Hypothalamus (tissue), 51 donors: ENCODE measurements around the gene MYO7A.

Source experiments
- DNase-seq, 51 donors: peaks; one replicate each; lab custom pipeline; 2025; lab: John Stamatoyannopoulos, UW

The MYO7A gene

DNA sequence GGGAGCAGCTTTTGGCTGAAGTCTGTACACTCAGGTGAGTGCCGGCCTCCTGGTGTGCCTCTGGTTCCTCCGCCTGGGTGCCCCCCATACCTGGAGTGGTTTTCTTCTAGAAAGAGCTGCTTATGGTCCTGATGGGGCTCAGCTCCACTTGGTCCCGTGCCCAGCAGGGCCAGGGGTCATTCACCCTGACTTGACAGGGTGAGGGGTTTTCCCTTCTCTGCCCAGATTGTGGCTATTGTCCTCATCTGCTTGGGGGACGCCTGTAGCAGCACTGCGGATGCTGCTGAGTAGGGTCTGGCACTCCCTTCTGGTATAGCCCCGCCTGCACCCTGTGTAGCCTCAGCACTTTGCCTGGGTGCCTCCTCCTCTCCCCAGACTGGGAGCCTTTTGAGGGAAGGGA is 17.2 kb upstream of the MYO7A start:
- DNase-seq: no peak

DNA sequence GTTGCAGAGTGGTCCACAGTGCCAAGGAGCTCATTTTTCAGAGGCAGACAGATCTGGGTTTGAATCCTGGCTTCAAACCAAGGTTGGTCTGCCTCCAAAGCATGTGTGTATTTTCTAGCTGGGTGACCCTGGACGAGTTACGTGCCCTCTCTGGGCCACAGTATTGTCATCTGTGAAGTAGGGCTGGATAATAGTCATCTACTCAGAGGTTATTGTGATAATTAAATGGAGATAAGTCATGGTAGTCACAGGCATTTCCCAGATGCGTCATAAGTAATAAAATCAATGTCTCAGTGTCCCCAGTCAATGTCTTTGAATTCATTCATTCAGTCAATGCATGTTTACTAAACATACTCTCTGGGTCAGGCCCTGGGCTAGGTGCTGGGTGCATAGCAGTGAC is 16.8 kb upstream of the MYO7A start:
- no peak for DNase-seq

DNA sequence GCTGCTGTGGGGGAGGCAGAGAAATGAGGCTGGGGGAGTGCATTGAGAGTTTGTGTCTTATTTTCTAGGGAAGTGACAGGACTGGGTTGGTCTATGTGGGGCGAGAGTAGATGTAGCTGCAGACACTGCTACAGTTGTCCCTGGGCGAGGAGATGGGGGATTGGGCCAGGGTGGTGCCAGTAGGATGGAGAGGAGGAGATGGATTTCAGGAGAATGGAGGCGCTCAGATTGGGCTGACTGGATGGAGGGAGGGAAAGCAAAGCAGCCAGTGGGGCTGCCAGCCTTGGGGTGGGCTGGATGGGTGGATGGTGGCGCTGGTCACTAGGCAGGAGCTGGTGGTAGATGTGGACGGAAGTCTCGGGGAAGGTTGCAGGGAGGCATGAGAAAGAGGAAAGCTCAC is 16.1 kb upstream of the MYO7A start:
- no peak for DNase-seq

DNA sequence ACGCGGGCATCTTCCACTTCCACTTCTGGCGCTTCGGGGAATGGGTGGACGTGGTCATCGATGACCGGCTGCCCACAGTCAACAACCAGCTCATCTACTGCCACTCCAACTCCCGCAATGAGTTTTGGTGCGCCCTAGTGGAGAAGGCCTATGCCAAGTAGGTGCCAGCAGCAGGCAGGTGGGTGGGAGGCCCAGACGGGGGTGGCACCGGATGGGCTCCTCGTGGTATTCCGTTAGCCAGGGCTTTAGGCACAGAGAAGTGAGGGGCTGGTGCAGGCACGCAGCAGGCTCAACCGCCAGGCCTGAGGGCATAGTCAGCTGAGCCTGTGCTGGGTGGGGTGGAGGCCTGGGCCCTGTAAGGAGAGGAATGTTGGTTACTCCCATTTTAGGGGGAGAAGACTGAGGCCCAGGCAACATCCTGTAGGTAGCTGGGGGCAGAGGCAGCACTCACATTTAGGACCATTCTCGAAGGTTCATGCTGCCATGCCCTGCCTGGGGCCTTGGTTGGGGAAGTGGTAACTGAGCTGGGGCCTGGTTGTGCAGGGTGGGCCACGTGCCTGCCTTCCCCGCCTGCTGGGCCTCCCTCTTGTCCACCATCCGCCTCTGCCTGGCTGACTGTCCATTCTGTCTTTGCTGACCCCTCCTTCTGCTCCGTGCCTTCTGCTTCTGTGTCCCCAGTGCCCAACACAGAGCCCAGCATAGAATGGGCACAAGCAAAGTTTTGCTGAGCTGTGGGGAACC is 15.2 kb upstream of the MYO7A start:
- no peak for DNase-seq

DNA sequence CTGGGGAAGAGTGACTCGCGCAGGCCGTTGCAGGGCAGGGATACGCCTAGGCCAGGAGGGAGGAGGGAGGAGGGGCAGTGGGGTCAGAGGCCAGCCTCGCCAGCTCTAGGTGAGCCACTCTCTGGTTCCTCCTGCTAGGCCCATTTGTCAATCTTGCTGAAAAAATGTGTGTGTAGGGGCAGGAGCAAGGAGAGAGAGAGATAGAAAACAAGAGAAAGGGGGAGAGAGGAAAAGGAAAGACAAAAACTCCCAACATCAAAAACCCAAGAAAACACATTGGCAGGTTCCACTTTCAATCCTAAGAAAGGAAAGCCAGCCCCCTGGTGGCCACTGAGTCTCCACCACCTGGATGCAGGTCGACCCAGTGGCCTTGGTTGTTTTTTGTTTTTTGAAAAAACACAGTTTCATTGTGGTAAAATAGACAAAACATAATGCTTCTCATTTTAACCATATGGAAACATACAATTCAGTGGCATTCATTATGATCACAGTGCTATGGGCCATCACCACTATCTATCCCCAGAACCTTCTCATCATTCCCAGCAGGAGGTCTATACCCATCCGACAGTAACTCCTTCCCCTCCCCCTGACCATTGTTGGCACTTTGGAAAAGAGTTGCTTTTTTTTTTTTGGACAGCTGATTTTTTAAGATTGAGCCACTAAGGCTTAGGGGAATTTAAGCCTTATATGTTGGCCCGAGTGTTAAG is 14.5 kb upstream of the MYO7A start:
- DNase-seq: peak in 3 of 51 donors; percentile 13 to 23 (median 16)

DNA sequence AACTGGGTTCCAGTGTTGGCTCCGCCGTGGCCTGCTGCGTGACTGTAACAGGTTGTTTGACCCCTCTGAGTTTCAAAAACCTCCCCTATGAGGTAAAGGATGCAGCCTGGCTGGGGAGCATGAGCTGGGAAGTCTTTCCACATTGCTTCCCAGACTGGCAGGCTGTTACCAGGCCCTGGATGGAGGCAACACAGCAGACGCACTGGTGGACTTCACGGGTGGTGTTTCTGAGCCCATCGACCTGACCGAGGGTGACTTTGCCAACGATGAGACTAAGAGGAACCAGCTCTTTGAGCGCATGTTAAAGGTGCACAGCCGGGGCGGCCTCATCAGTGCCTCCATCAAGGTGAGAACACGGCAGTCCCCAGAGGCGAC is 14.0 kb upstream of the MYO7A start:
- no peak for DNase-seq

DNA sequence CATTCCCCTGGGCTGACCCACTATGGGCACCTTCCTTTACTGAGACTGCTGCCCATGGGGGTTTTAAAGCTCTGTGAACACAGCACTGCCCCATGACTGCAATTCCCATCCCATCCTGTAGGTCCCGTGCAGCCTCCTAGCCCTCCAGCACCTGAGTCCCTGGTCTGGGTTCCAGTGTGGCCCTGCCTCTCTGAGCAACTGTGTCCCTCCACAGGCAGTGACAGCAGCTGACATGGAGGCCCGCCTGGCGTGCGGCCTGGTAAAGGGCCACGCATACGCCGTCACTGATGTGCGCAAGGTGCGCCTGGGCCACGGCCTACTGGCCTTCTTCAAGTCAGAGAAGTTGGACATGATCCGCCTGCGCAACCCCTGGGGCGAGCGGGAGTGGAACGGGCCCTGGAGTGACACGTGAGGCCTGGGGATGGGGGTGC is 12.8 kb upstream of the MYO7A start:
- no peak for DNase-seq

DNA sequence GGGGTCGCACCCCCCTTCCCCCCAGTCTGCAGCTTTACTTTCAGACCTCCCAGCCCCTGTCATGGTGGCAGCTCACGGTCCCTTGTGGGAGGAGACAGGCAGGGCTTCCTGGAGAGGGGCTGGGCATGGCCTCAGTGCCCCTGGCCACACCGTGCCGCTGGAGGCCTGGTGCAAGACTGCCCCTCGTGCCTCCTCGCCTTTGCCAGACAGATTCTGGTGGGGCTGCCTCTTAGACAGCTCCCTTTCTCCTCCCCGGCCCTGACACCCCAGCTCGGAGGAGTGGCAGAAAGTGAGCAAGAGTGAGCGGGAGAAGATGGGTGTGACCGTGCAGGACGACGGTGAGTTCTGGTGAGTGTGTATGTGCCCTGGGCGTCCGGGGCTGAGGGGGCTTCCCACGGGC is 12.1 kb upstream of the MYO7A start:
- no peak for DNase-seq

DNA sequence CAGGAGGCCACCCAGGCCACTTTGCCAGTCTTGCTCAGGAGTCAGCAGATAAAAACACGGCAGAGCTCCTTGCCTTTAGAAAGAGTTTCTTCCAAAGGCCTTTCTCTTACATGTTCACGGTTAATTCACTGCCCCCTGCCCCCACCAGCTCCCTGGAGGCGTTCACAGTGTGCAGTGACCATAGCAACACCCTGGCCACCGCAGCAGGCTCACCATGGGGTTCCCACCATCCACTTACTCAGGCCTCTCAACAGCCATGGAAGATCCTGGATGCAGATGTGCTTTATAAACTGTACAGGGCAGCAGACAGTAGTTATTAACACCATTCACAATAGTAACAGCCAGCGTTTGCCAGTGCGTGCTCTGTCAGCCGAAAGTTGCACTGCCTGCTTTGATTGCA is 10.6 kb upstream of the MYO7A start:
- DNase-seq: peak in 1 of 51 donors; percentile 22

DNA sequence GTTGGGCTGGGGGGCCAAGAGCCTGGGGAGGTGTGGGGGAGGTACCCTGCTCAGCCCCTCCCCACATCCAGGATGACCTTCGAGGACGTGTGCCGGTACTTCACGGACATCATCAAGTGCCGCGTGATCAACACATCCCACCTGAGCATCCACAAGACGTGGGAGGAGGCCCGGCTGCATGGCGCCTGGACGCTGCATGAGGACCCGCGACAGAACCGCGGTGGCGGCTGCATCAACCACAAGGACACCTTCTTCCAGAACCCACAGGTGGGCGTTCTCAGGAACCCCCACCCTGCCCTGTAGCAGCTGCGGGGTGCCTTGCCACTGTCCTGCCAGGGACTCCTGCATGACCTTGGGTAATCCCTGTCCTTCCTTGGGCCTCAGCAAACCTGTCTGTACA is 10.0 kb upstream of the MYO7A start:
- DNase-seq: no peak

DNA sequence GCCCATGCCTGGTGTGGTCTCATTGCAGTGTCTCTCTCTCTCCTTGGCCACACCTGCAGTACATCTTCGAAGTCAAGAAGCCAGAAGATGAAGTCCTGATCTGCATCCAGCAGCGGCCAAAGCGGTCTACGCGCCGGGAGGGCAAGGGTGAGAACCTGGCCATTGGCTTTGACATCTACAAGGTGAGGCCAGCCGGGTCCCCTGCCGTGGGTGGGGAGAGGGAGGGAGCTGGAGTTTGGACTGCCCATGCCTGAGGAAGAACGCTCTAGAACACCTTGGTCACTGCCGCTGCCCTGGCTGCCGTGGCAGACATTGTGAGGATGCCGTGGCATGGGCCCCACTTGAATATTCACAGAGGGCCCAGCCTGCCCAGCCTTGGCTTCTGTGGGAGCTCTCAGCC is 9.1 kb upstream of the MYO7A start:
- no peak for DNase-seq

DNA sequence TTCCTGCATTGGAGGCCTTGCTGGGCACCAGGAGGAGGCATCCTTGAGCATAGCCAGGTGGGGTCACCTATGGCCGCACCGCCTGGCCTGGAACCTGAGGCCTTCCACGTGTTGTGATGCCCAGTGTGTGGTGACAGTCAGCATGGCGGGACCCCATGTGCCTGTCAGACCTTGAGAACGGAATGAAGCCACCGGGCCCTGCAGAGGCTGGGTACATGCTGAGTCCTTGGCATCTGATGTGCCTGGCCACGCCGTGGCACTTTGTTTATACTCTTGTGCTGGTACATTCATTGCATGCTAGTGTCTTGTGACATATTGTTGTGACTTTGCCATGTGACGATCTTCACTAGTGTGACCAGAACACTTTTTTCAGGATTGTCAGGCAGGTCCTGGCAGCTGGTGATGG is 8.5 kb upstream of the MYO7A start:
- DNase-seq: no peak

DNA sequence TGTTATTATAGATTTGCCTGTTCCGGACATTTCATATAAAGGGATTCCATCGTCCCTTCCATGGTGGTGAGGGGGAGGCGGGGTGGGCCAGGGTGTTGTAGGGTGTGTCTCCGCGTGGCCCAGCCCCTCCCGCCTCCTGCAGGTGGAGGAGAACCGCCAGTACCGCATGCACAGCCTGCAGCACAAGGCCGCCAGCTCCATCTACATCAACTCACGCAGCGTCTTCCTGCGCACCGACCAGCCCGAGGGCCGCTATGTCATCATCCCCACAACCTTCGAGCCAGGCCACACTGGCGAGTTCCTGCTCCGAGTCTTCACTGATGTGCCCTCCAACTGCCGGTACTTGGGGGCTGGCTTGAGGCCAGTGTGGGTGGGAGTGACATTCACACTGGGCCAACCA is 7.5 kb upstream of the MYO7A start:
- no peak for DNase-seq

DNA sequence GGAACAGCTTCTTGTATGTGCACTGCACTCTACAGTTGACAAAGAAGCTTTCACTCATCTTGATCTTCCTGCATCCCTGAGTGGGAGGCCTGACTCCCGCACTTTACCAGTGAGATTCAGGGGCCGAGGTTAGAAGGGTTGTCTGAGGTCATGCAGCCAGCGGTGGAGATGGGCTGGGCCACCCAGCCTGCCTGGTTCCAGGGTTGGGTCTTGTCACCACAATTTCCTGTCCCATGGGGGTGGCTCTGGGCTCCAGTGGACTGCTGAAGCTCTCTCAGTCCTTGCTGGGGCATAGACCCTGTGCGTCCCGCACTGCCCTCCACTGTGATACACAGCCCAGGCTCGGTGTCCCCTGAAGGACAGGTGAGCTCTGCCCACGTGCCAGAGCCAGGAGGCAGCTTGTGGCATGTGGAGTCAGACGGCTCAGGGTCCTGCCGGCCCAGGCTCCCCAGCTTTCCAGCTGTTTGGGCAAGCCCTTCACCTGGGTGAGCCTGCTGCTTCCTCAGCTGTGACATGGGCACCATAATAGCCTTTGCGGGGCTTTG is 6.9 kb upstream of the MYO7A start:
- no peak for DNase-seq

DNA sequence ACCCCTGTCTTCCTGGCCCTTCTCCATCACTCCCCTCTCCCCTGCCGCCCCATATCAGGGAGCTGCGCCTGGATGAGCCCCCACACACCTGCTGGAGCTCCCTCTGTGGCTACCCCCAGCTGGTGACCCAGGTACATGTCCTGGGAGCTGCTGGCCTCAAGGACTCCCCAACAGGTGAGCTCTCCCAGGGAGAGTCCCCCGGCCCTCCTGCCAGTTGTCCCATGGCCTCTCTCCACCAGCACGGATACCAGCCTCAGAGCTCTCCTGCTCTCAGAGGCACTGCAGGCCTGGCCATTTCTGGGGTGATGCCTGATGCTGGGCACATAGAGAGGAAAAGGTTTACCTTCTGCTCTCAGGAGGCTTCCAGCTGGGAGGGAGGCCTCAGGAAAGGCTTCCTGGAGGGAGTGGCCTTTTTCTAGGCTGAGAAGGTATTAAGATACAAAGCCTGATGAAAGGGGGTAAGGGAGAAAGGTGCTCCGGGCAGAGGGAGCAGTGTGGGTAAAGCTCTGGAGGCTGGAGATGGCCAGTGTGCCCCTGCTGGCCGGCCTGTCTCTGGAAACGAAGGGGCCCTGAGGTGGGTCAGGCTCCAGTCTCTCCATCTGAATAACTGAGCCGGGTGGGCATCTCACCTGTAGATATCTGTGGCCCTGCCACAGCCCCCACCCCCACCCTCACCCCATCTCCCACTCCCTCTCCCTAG is 6.0 kb upstream of the MYO7A start:
- no peak for DNase-seq

DNA sequence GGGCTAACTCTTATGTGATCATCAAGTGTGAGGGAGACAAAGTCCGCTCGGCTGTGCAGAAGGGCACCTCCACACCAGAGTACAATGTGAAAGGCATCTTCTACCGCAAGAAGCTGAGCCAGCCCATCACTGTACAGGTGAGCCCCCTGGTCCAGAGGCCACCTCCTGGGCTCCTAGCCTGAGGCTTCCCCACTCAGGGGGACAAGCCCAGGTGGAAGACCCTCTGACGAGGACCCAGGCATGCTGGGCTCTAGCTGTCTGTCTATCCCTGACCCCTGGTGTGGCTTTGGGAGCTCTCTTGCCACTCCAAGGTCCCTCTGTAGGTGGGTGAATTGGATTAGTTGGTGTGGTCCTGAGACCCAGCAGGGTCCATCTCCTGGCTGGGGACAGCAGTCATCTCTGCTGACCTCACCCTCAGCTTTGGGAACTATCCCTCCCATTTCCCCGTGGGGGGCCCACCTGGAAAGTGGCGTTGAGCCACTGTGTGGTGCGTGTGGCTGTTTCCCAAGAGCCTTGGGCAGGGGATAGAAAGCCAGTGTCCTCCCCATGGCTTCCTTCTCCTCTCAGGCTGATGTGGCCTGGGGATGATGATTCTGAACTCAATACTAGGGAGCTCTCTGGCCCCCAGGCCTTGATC is 5.4 kb upstream of the MYO7A start:
- DNase-seq: no peak

DNA sequence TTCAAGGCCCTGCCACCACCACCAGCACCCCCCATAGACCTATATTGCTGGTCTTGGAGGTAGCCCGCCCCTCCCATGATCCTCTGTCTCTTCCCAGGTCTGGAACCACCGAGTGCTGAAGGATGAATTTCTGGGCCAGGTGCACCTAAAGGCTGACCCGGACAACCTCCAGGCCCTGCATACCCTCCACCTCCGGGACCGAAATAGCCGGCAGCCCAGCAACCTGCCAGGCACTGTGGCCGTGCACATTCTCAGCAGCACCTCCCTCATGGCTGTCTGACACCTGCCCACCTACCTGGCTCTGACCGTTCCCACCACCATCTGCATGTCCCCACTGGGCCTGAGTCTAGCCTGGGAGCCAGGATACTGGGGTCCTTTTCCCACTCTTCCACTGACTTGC is 4.5 kb upstream of the MYO7A start:
- DNase-seq: no peak

DNA sequence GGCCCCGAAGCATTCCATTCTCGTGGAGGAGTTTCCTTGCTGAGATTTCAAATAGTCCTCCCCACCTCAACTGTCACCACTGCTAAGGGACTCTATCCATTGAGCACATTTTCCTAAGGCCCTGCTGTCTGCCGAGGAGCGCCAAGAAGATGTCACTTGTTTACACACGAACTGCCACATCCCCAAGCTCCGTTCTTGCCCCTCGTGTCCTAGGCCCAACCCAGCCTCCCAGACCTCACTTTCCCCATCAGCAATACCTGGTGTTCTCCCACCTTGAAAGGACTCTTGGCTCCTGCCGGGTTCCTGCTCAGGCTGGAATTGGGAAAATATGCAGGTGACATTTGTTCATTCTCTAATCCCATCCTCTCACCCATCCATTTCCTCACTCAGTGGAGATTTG is 4.0 kb upstream of the MYO7A start:
- DNase-seq: no peak

DNA sequence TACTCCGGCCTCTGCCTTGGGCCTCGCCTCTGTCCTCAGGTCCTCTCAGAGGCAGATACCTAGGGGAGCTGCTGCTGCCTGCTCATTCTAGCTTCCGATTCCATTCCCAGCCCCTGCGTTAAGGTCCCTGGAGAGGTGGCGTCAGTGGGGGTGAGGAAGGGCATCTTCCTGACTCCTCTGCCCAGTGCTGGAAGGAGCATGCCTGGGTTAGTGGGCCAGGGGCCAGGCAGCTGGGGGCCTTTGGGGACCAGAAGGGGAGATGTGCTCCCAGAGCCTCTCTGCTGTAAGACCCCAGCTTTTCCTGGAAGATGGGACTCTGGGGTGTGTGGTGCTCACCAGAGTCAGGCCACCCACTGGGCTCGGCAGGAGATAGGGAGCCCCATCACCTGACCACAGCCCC is 3.6 kb upstream of the MYO7A start:
- no peak for DNase-seq

DNA sequence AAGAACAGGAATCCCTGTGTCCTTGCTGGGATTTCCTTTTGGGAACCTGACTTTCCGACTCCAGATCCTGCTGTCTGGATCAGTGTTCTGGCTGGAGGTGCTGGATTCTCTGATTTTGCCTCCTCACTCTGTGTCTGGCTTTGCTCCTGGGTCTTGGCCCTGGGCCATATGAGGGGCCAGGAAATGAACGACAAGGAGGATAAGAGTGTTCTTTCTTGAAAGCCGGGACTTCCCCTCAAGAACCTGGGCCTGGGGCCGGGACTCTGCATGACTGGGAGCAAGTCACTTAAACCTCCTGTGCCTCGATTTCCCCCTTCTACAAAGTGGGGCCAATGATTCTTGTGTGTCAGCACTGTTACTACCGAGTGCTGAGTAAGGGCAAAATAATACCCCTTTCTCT is 2.9 kb upstream of the MYO7A start:
- no peak for DNase-seq

DNA sequence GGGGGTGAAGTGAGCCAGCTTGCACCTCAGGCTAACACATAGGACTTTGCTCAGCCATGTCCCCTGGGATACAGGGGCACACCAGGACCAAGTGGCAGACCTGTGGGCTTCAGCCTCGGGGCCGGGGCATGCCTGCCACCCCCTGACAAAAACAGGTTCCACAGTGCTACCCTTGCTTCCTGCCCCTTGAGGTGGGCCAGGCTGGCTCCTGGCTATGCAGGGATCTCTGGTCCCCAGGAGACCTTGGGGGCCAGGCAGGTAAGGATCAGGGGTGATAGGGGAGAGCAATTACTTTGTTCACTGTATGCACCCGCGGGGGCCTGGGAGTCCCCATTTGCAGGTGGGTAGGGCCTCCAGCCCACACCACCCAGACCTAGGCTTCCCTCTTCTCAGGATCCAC is 2.4 kb upstream of the MYO7A start:
- DNase-seq: no peak
